ENCODE data around the gene CIRBP. TPM values are rescaled to one million over a fixed set of nuclear protein-coding genes. Genes with fewer than 3 reads are reported as not detected.
A peak's percentile ranks its signal among the peaks of the same experiment; 100 is the strongest.

CIRBP gene
- total RNA-seq, 2 experiments from 2014 or later = 278 to 309 TPM

GRCh38 chr19:1262623-1263123 lies 6.5 kb upstream of the CIRBP start:
- Histone ChIP-seq H3K79me2 (ENCODE audit: insufficient read depth, low read depth, low read length) (peaks cover 27% of the 10 kb centered on the region; the same call in 1 of the 2 replicates), H3K4me2 (ENCODE audit: low read length) (peak overlapping the region; percentile 83), H3K36me3 (ENCODE audit: insufficient read depth, low read length) (peaks cover 14% of the 10 kb centered on the region; the same call in 1 of the 2 replicates), H3K9me2 (ENCODE audit: insufficient read depth, low read length) (no peaks in the 10 kb centered on the region), H2AFZ (ENCODE audit: low read length) (no peak overlapping the region), H3K4me1 (ENCODE audit: insufficient read depth, low read length, poor library complexity, severe bottlenecking) (peaks cover 83% of the 10 kb centered on the region), H3K9me3 (ENCODE audit: low read length) (no peaks in the 10 kb centered on the region), H3K27ac (ENCODE audit: low read depth, low read length, poor library complexity, severe bottlenecking) (peak overlapping the region; percentile 93), H4K20me1 (ENCODE audit: insufficient read depth, low read length) (no peaks in the 10 kb centered on the region), H3K4me3 (ENCODE audit: low read depth, low read length, poor library complexity, severe bottlenecking) (peak overlapping the region; percentile 78)
- TF ChIP-seq EZH2phosphoT487 (IDR thresholded peaks at IDR 0.05; ENCODE audit: borderline replicate concordance, low read depth, low read length) (no peak), CTCF (conservative IDR thresholded peaks at IDR 0.05; ENCODE audit: low read length) (no peak)
- CTCF ChIA-PET (ENCODE audit: unreplicated experiment) = interaction anchor here (1.2 kb wide), 1 partner anchor 10 kb away, joined by 5 read pairs; no protein-coding TSS in a partner anchor
- intact Hi-C loops (cut with micrococcal nuclease; ENCODE audit: unreplicated experiment) = loop anchor here (10.0 kb wide), 1 partner anchor 238 kb away; the partner anchor contains the start of genes CNN2, RNU6-2 and TMEM259
- no TSS peak for BruUV-seq (replicated peaks)
- POLR2A ChIA-PET = interaction anchor here (0.6 to 1.0 kb wide), 2 partner anchors 19 to 152 kb away, joined by 3 to 4 read pairs; no protein-coding TSS in a partner anchor
- peak; percentile 32 for DNase-seq (ENCODE audit: low spot score)

- no peaks in the 10 kb centered on the region for H3K9me2 ChIP-seq (ENCODE audit: insufficient read depth, low read length)
- H3K4me2 ChIP-seq (ENCODE audit: low read length) = peak overlapping the region; percentile 83
- BruUV-seq (replicated peaks) = no TSS peak
- intact Hi-C loops (cut with micrococcal nuclease; ENCODE audit: unreplicated experiment) = loop anchor here (10.0 kb wide), 1 partner anchor 238 kb away; the partner anchor contains the start of genes CNN2, RNU6-2 and TMEM259
- peak overlapping the region; percentile 78 for H3K4me3 ChIP-seq (ENCODE audit: low read depth, low read length, poor library complexity, severe bottlenecking)
- CTCF ChIA-PET (ENCODE audit: unreplicated experiment) = interaction anchor here (1.2 kb wide), 1 partner anchor 10 kb away, joined by 5 read pairs; no protein-coding TSS in a partner anchor
- H3K27ac ChIP-seq (ENCODE audit: low read depth, low read length, poor library complexity, severe bottlenecking) = peak overlapping the region; percentile 93
- H4K20me1 ChIP-seq (ENCODE audit: insufficient read depth, low read length) = no peaks in the 10 kb centered on the region
- POLR2A ChIA-PET = no interaction called here
- TF ChIP-seq EZH2phosphoT487 (IDR thresholded peaks at IDR 0.05; ENCODE audit: borderline replicate concordance, low read depth, low read length) (no peak), CTCF (conservative IDR thresholded peaks at IDR 0.05; ENCODE audit: low read length) (no peak)
- H3K79me2 ChIP-seq (ENCODE audit: insufficient read depth, low read depth, low read length) = peaks cover 22% of the 10 kb centered on the region; the same call in 1 of the 2 replicates
- H3K36me3 ChIP-seq (ENCODE audit: insufficient read depth, low read length) = peaks cover 9% of the 10 kb centered on the region; the same call in 1 of the 2 replicates
- H3K4me1 ChIP-seq (ENCODE audit: insufficient read depth, low read length, poor library complexity, severe bottlenecking) = peaks cover 83% of the 10 kb centered on the region
- H3K9me3 ChIP-seq (ENCODE audit: low read length) = no peaks in the 10 kb centered on the region
- no peak overlapping the region for H2AFZ ChIP-seq (ENCODE audit: low read length)
- no peak for DNase-seq (ENCODE audit: low spot score)
These were observed 5.9 kb upstream of the CIRBP start for GRCh38 chr19:1263188-1263587.

Data from OCI-LY7 (cell line).